Measurements from ENCODE around the gene ADCY5. TPM values are rescaled to one million over a fixed set of nuclear protein-coding genes. Genes with fewer than 3 reads are reported as not detected.

The ADCY5 gene
- total RNA-seq, 2 donors from 2014 or later, result 3.9 to 5.2 TPM

GRCh38 chr3:123282461-123282860, 166.4 kb downstream of the ADCY5 start:
- H3K36me3 ChIP-seq (ENCODE audit: control insufficient read depth, insufficient read depth, low read length), result no peaks in the 10 kb centered on the region
- H3K27ac ChIP-seq (ENCODE audit: low read depth, low read length), result no peak overlapping the region
- no peak overlapping the region for H3K4me3 ChIP-seq (ENCODE audit: low read length)
- TF ChIP-seq CTCF (conservative IDR thresholded peaks at IDR 0.05), result peak; percentile 42
- Mint-ChIP-seq H3K27ac (no peak overlapping the region), H3K36me3 (ENCODE audit: low read depth) (peaks cover 8% of the 10 kb centered on the region), H3K4me1 (peaks cover 6% of the 10 kb centered on the region), H3K4me3 (no peak overlapping the region), H3K27me3 (ENCODE audit: insufficient read depth) (no peaks in the 10 kb centered on the region), H3K9me3 (no peaks in the 10 kb centered on the region)
- peak; percentile 72 for DNase-seq
- H3K4me1 ChIP-seq (ENCODE audit: control insufficient read depth, insufficient read depth, low read length), result no peaks in the 10 kb centered on the region
- WGBS, 2 experiments (ENCODE audit: insufficient coverage in 1 of 2, insufficient read length in 1 of 2), result 83 to 86% methylated on average over 7 to 8 of the region's 8 CpGs
- H3K27me3 ChIP-seq (ENCODE audit: control insufficient read depth, insufficient read depth, low read length, poor library complexity, severe bottlenecking), result no peaks in the 10 kb centered on the region
- H3K9me3 ChIP-seq (ENCODE audit: control insufficient read depth, low read length), result no peaks in the 10 kb centered on the region
- no peak overlapping the region for H3K9ac ChIP-seq (ENCODE audit: extremely low read depth, low read length, poor library complexity, severe bottlenecking)

GRCh38 chr3:123281929-123282328, 167.0 kb downstream of the ADCY5 start:
- Histone ChIP-seq H3K9me3 (ENCODE audit: control insufficient read depth, low read length) (no peaks in the 10 kb centered on the region), H3K4me1 (ENCODE audit: control insufficient read depth, insufficient read depth, low read length) (no peaks in the 10 kb centered on the region), H3K9ac (ENCODE audit: extremely low read depth, low read length, poor library complexity, severe bottlenecking) (no peak overlapping the region), H3K27me3 (ENCODE audit: control insufficient read depth, insufficient read depth, low read length, poor library complexity, severe bottlenecking) (no peaks in the 10 kb centered on the region), H3K4me3 (ENCODE audit: low read length) (no peak overlapping the region), H3K27ac (ENCODE audit: low read depth, low read length) (no peak overlapping the region), H3K36me3 (ENCODE audit: control insufficient read depth, insufficient read depth, low read length) (no peaks in the 10 kb centered on the region)
- DNase-seq, result peak; percentile 22
- Mint-ChIP-seq H3K36me3 (ENCODE audit: low read depth) (peaks cover 8% of the 10 kb centered on the region), H3K27ac (no peak overlapping the region), H3K4me3 (no peak overlapping the region), H3K4me1 (peaks cover 6% of the 10 kb centered on the region), H3K9me3 (no peaks in the 10 kb centered on the region), H3K27me3 (ENCODE audit: insufficient read depth) (no peaks in the 10 kb centered on the region)
- no peak for TF ChIP-seq CTCF (conservative IDR thresholded peaks at IDR 0.05)
- 96% methylated on average over 2 of the region's 2 CpGs; no CpG with 5 or more reads in 1 of the 2 experiments for WGBS, 2 experiments (ENCODE audit: insufficient coverage in 1 of 2, insufficient read length in 1 of 2)

- DNase-seq, result no peak
- Mint-ChIP-seq H3K4me1 (peaks cover 6% of the 10 kb centered on the region), H3K27me3 (ENCODE audit: insufficient read depth) (no peaks in the 10 kb centered on the region), H3K36me3 (ENCODE audit: low read depth) (peaks cover 8% of the 10 kb centered on the region), H3K27ac (no peak overlapping the region), H3K9me3 (no peaks in the 10 kb centered on the region), H3K4me3 (no peak overlapping the region)
- Histone ChIP-seq H3K9ac (ENCODE audit: extremely low read depth, low read length, poor library complexity, severe bottlenecking) (no peak overlapping the region), H3K36me3 (ENCODE audit: control insufficient read depth, insufficient read depth, low read length) (no peaks in the 10 kb centered on the region), H3K4me1 (ENCODE audit: control insufficient read depth, insufficient read depth, low read length) (no peaks in the 10 kb centered on the region), H3K27ac (ENCODE audit: low read depth, low read length) (no peak overlapping the region), H3K4me3 (ENCODE audit: low read length) (no peak overlapping the region), H3K9me3 (ENCODE audit: control insufficient read depth, low read length) (no peaks in the 10 kb centered on the region), H3K27me3 (ENCODE audit: control insufficient read depth, insufficient read depth, low read length, poor library complexity, severe bottlenecking) (no peaks in the 10 kb centered on the region)
- no peak for TF ChIP-seq CTCF (conservative IDR thresholded peaks at IDR 0.05)
- 62 to 71% methylated on average over 2 to 3 of the region's 3 CpGs for WGBS, 2 experiments (ENCODE audit: insufficient coverage in 1 of 2, insufficient read length in 1 of 2)
These were observed 167.5 kb downstream of the ADCY5 start for GRCh38 chr3:123281406-123281805.
